ENCODE data around the gene FAM228B. TPM values are rescaled to one million over a fixed set of nuclear protein-coding genes. Genes with fewer than 3 reads are reported as not detected.

FAM228B gene
- total RNA-seq, 1 donor from 2014 or later, result 26.2 TPM

DNA sequence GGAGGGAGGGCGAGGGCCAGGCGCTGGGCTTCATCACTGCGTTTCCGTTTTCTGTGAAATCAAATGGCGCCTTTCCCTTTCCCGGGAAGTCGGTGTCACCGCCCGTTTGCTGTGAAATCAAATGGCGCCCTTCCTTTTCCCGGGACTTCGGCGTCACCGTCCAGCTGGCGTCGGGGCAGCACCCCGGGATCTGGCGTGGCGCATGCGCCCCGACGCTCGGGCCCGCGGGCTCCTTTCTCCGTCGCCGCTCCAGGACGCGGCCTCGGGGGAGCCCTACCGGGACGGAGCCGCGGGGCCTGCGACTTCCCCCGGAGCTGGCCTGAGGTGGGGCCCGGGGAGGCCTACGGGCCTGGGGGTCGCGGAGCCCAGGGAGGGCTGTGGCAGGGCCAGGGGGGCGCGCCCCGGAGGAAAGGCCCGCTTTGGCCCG lies 51.6 kb downstream of the FAM228B start, which contains the start of gene FAM228A:
FAM228A (plus strand) TSS at position 203 of the 427 bp plus-strand sequence. CDS start 428 bp downstream, outside the sequence.
- TF ChIP-seq, protein P1, sequence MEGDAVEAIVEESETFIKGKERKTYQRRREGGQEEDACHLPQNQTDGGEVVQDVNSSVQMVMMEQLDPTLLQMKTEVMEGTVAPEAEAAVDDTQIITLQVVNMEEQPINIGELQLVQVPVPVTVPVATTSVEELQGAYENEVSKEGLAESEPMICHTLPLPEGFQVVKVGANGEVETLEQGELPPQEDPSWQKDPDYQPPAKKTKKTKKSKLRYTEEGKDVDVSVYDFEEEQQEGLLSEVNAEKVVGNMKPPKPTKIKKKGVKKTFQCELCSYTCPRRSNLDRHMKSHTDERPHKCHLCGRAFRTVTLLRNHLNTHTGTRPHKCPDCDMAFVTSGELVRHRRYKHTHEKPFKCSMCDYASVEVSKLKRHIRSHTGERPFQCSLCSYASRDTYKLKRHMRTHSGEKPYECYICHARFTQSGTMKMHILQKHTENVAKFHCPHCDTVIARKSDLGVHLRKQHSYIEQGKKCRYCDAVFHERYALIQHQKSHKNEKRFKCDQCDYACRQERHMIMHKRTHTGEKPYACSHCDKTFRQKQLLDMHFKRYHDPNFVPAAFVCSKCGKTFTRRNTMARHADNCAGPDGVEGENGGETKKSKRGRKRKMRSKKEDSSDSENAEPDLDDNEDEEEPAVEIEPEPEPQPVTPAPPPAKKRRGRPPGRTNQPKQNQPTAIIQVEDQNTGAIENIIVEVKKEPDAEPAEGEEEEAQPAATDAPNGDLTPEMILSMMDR (IDR thresholded peaks at IDR 0.05), result no peak
- intact Hi-C loops (cut with micrococcal nuclease), result no loop called here
- Mint-ChIP-seq H3K9me3 (peaks cover 4% of the 10 kb centered on the region), H3K4me1 (no peaks in the 10 kb centered on the region), H3K27me3 (peaks cover 4% of the 10 kb centered on the region), H3K27ac (no peak within 1 kb of the TSS), H3K4me3 (no peak within 1 kb of the TSS), H3K36me3 (ENCODE audit: low read depth) (no peaks in the 10 kb centered on the region)
- ChIA-PET POLR2A (no interaction called here), CTCF (no interaction called here)
- ATAC-seq (ENCODE audit: low read depth) (no peak), DNase-seq (no peak)

DNA sequence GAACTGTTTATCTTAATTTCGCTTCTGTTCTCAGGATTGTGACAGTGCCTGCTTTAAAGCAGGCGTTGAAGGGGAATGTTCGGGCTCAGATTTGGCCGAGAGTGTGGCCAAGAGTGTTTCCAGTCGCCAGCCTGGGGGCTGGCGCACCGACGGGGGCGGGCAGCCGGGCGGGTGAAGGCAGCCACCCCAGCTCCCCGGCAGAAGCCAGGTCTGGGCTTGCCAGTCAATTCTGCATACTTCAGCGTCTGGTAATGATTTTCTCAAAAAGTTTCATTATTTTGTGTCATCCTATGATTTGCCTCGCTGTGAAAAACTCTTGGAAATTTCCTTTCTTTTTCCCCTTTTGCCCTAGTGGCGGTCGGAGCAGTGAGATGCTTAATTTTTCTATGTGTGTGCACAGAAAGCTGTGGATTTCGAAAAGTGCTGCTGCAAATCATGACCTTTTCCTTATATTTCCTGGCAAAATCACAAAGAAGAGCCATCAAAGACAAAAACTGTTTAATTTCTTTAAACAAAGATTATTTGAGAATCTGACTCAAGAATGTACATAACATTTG lies 52.4 kb downstream of the FAM228B start:
- ChIA-PET POLR2A (no interaction called here), CTCF (no interaction called here)
- DNase-seq (no peak), ATAC-seq (ENCODE audit: low read depth) (no peak)
- Mint-ChIP-seq H3K4me1 (no peaks in the 10 kb centered on the region), H3K9me3 (peaks cover 4% of the 10 kb centered on the region), H3K27ac (no peak overlapping the region), H3K27me3 (peaks cover 4% of the 10 kb centered on the region), H3K36me3 (ENCODE audit: low read depth) (no peaks in the 10 kb centered on the region), H3K4me3 (no peak overlapping the region)
- intact Hi-C loops (cut with micrococcal nuclease), result no loop called here
- TF ChIP-seq, protein P1 (IDR thresholded peaks at IDR 0.05), result no peak

DNA sequence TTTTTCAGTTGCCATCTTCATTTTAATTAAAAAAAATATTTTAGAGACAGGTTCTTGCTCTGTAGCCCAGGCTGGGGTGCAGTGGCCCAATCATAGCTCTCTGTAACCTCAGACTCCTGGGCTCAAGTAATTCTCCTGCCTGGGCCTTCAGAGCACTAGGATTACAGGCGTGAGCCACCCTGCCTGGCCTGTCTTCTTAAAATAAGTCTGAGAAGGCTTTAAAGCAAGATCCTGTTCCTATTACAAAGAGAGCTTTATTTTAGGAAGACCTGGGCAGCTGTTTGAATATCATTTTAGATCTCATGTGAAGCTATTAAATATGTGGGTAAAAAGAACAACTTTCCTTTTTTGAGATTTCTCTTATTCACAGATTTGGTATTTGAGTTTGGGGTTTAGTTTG lies 53.1 kb downstream of the FAM228B start:
- TF ChIP-seq, protein P1 (IDR thresholded peaks at IDR 0.05), result no peak
- peaks cover 4% of the 10 kb centered on the region for H3K9me3 Mint-ChIP-seq
- ChIA-PET POLR2A (no interaction called here), CTCF (no interaction called here)
- H3K4me3 Mint-ChIP-seq, result no peak overlapping the region
- DNase-seq (no peak), ATAC-seq (ENCODE audit: low read depth) (no peak)
- H3K4me1 Mint-ChIP-seq, result no peaks in the 10 kb centered on the region
- peaks cover 4% of the 10 kb centered on the region for H3K27me3 Mint-ChIP-seq
- no peak overlapping the region for H3K27ac Mint-ChIP-seq
- intact Hi-C loops (cut with micrococcal nuclease), result no loop called here
- no peaks in the 10 kb centered on the region for H3K36me3 Mint-ChIP-seq (ENCODE audit: low read depth)

GRCh38 chr2:24179683-24180082 lies 56.4 kb downstream of the FAM228B start:
- intact Hi-C loops (cut with micrococcal nuclease), result no loop called here
- POLR2A ChIA-PET, result no interaction called here
- H3K4me3 Mint-ChIP-seq, result no peak overlapping the region
- H3K36me3 Mint-ChIP-seq (ENCODE audit: low read depth), result no peaks in the 10 kb centered on the region
- no peak for DNase-seq
- CTCF ChIA-PET, result interaction anchor here (1.0 kb wide), 1 partner anchor 355 kb away, joined by 4 read pairs; no protein-coding TSS in a partner anchor
- no peaks in the 10 kb centered on the region for H3K9me3 Mint-ChIP-seq
- ATAC-seq (ENCODE audit: low read depth), result no peak
- TF ChIP-seq, protein P1 (IDR thresholded peaks at IDR 0.05), result no peak
- H3K27me3 Mint-ChIP-seq, result no peaks in the 10 kb centered on the region
- H3K27ac Mint-ChIP-seq, result no peak overlapping the region
- H3K4me1 Mint-ChIP-seq, result no peaks in the 10 kb centered on the region

- no peak overlapping the region for H3K4me3 Mint-ChIP-seq
- TF ChIP-seq, protein P1 (IDR thresholded peaks at IDR 0.05), result no peak
- no peak for DNase-seq
- H3K9me3 Mint-ChIP-seq, result no peaks in the 10 kb centered on the region
- ChIA-PET CTCF (interaction anchor here (1.4 kb wide), 1 partner anchor 98 kb away, joined by 3 read pairs; no protein-coding TSS in a partner anchor), POLR2A (no interaction called here)
- intact Hi-C loops (cut with micrococcal nuclease), result no loop called here
- no peaks in the 10 kb centered on the region for H3K4me1 Mint-ChIP-seq
- no peak for ATAC-seq (ENCODE audit: low read depth)
- no peak overlapping the region for H3K27ac Mint-ChIP-seq
- no peaks in the 10 kb centered on the region for H3K27me3 Mint-ChIP-seq
- H3K36me3 Mint-ChIP-seq (ENCODE audit: low read depth), result no peaks in the 10 kb centered on the region
Measured at GRCh38 chr2:24181849-24182248, 58.6 kb downstream of the FAM228B start.
